GM12875 (cell line): Measurements from ENCODE around the gene ZIC4.

Source experiments
- H3K4me3 ChIP-seq: one replicate; pipeline ENCODE4 v1.5.1; 2011; ENCODE audit warnings: low read depth, low read length, control low read depth
- CTCF ChIP-seq: IDR thresholded peaks from 2 replicates; pipeline ENCODE4 v1.5.1; 2011; ENCODE audit warnings: low read depth, mild to moderate bottlenecking, control low read depth, inconsistent platforms, low read length, moderate library complexity, borderline replicate concordance; ENCODE audit not compliant: insufficient read depth

Gene ZIC4

DNA sequence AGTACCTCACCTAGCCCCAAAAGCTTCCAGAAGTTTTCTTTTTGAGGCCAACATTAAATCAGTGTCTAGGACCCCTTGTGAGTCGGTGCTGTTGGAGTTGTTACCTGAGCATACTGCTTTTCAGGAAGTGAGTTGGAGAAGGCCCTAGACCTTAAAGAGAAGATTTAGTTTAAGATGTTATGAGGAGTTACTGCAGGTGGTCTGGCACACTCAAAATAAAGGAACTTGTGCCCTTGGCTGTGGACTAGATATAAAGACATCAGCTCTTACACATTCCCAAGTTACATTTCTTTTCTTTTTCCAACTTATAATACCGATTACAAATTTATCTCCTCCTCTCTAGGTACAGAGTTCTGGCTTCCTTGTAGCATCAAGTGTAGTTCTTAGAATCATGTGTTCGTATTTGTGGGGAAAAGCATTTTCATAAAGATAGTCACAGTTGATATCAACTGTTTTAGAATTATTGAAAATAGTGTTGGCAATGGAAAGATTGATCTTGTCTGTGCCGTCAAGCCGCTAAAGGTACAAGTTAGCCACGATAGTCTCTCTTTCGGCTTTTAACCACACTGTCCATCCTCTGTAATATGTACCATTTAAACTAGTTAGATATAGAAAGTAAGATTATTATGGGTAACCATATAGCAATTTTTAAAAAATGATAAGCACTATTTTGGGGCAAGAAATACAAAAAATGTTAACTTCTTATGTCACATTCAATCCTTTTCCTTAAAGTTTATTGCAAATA is 11.4 kb upstream of the ZIC4 start:
- no peak for TF ChIP-seq CTCF

GRCh38 chr3:147416931-147417330 is 10.6 kb upstream of the ZIC4 start:
- no peak overlapping the region for H3K4me3 ChIP-seq
- TF ChIP-seq CTCF = no peak

More for the DNA sequence above, 11.4 kb upstream of the ZIC4 start:
- H3K4me3 ChIP-seq = no peak overlapping the region

DNA sequence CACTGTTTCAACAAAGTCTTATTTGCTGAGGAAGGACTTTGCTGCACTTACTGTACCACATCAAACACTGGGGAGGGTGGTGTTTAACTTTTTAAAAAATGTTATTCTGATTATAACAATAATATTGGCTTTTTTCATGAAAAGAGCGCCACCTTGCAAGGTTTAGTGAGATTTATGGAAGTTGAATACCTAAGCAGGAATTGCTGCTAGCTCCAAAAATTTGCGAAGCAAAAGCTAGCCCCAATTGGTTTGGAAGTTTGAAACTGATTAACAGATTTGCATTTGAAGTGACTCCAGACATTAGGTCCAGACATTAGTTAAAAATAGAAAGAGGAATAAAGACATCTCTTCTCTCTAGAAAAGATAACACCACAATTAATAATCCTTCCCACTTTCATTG is 9.5 kb upstream of the ZIC4 start:
- no peak for TF ChIP-seq CTCF
- no peak overlapping the region for H3K4me3 ChIP-seq

GRCh38 chr3:147415286-147415685 is 8.9 kb upstream of the ZIC4 start:
- H3K4me3 ChIP-seq = no peak overlapping the region
- TF ChIP-seq CTCF = no peak

DNA sequence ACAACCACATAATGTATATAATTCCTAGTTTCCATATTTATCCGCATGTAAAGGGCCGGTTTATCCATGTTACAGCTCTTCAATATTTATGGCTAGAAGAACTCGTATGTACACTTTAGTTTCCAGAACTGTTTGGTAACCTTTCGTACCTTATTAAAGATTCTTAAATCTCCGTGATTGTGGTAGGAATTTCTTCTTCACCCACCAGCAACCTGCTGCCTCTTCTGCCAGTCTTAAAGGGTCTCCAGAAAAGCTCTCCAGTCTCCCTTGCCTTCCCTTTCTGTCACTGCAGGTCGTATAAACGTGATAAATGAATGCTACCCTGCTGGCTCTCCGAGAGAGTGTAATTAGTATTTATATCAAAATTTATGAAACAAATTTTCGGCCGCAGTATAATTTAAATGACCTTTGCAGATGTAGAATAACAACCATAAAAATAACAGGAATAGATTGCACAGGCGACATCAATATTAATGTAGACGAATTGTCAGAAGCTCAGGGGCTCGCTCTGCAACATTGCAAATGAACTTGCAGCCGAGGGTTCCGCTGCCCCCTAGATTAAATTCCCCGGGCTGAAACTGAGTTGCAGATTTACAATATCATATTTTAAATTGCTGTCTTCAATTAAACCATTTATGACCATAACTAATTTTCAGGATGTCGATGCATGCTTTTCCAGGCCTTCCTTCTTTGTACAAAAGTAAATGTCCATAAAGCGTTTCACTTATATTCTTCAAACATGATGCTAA is 8.2 kb upstream of the ZIC4 start:
- TF ChIP-seq CTCF = no peak
- no peak overlapping the region for H3K4me3 ChIP-seq

DNA sequence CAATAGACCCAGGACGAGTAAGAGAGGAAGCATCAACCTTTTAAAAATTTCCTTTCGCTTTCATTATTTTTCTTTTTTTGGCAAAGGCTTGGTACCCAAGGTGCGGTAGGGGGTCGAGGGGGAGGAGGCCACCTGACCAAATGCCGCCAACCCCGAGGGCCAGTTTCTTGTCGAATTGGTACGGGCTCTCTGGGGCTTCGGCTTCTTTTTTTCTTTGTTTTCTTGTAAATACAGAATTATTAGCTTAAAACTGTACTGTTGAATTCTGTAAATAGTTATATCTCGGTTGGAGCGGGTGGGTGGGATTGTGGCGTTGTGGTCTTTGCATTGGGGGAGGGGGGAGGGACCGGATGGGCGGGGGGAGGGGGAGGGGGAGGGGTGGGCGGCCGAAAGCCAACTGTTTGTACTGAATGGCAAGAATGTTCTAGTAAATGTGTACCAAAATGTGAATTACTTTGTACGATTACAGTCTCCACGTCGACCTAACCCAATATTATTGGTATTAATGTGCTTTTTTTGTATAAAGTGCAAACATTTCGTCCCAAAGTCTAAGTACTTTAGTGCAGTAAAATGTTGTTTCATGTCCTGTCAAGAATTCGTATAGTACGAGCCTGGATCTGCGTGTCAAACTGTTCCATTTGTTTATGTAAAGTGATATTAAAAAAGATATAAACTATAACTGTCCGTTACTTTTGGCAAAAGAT is 7.5 kb upstream of the ZIC4 start:
- H3K4me3 ChIP-seq = no peak overlapping the region
- TF ChIP-seq CTCF = no peak
